ENCODE results near the gene ARRDC5.

ARRDC5 gene

GRCh38 chr19:4878491-4878968 is 24.2 kb downstream of the ARRDC5 start:
- H3K27ac Mint-ChIP-seq = peak overlapping the region in 2 of 3 experiments; percentile 39 to 77
- no peaks in the 10 kb centered on the region for H3K9me3 Mint-ChIP-seq
- peaks cover 4% of the 10 kb centered on the region for H3K4me1 Mint-ChIP-seq
- H3K27me3 Mint-ChIP-seq (ENCODE audit: low read depth) = peaks cover 5% of the 10 kb centered on the region
- no peak overlapping the region for H3K4me3 Mint-ChIP-seq
- no peaks in the 10 kb centered on the region for H3K36me3 Mint-ChIP-seq (ENCODE audit: low read depth)
- no peak for TF ChIP-seq CTCF (IDR thresholded peaks at IDR 0.05; ENCODE audit: unreplicated experiment in 3 of 3)

- H3K9me3 Mint-ChIP-seq = no peaks in the 10 kb centered on the region
- no peaks in the 10 kb centered on the region for H3K36me3 Mint-ChIP-seq (ENCODE audit: low read depth)
- no peak overlapping the region for H3K4me3 Mint-ChIP-seq
- TF ChIP-seq CTCF (IDR thresholded peaks at IDR 0.05; ENCODE audit: unreplicated experiment in 3 of 3) = no peak
- peaks cover 4% of the 10 kb centered on the region for H3K4me1 Mint-ChIP-seq
- H3K27ac Mint-ChIP-seq = peak overlapping the region in 1 of 3 experiments; percentile 44
- H3K27me3 Mint-ChIP-seq (ENCODE audit: low read depth) = peaks cover 10% of the 10 kb centered on the region
These were observed 24.8 kb downstream of the ARRDC5 start for GRCh38 chr19:4877753-4878490.

- TF ChIP-seq CTCF (IDR thresholded peaks at IDR 0.05; ENCODE audit: unreplicated experiment in 3 of 3) = no peak
- no peaks in the 10 kb centered on the region for H3K36me3 Mint-ChIP-seq (ENCODE audit: low read depth)
- H3K27me3 Mint-ChIP-seq (ENCODE audit: low read depth) = peaks cover 10% of the 10 kb centered on the region
- H3K9me3 Mint-ChIP-seq = no peaks in the 10 kb centered on the region
- no peak overlapping the region for H3K4me3 Mint-ChIP-seq
- H3K27ac Mint-ChIP-seq = peak overlapping the region in 1 of 3 experiments; percentile 17
- peaks cover 4% of the 10 kb centered on the region for H3K4me1 Mint-ChIP-seq
These were observed 28.8 kb downstream of the ARRDC5 start for GRCh38 chr19:4873930-4874329.

- Mint-ChIP-seq H3K36me3 (ENCODE audit: low read depth) (no peaks in the 10 kb centered on the region), H3K27me3 (ENCODE audit: low read depth) (peaks cover 10% of the 10 kb centered on the region), H3K4me1 (peaks cover 5% of the 10 kb centered on the region)
These were observed 31.0 kb downstream of the ARRDC5 start for GRCh38 chr19:4871711-4872110.

GRCh38 chr19:4870025-4870700 is 32.5 kb downstream of the ARRDC5 start:
- Mint-ChIP-seq H3K36me3 (ENCODE audit: low read depth) (no peaks in the 10 kb centered on the region), H3K4me1 (peaks cover 9% of the 10 kb centered on the region), H3K27me3 (ENCODE audit: low read depth) (peaks cover 10% of the 10 kb centered on the region), H3K27ac (peak overlapping the region in 1 of 3 experiments; percentile 24), H3K4me3 (peak overlapping the region in 2 of 3 experiments; percentile 22 to 38), H3K9me3 (no peaks in the 10 kb centered on the region)
- TF ChIP-seq CTCF (IDR thresholded peaks at IDR 0.05; ENCODE audit: unreplicated experiment in 3 of 3) = no peak

More at GRCh38 chr19:4871711-4872110, 31.0 kb downstream of the ARRDC5 start:
- no peak for TF ChIP-seq CTCF (IDR thresholded peaks at IDR 0.05; ENCODE audit: unreplicated experiment in 3 of 3)
- Mint-ChIP-seq H3K4me3 (no peak overlapping the region), H3K9me3 (no peaks in the 10 kb centered on the region), H3K27ac (no peak overlapping the region)
